ENCODE measurements around the gene NMT2.

- TF ChIP-seq EZH2 (IDR thresholded peaks at IDR 0.05) (no peak), CTCF (IDR thresholded peaks at IDR 0.05) (no peak), EZH2phosphoT487 (IDR thresholded peaks at IDR 0.05) (no peak)
Measured at GRCh38 chr10:15096661-15097010, 71.9 kb downstream of the NMT2 start.
